Measurements from ENCODE around the gene WDR81.

DNA sequence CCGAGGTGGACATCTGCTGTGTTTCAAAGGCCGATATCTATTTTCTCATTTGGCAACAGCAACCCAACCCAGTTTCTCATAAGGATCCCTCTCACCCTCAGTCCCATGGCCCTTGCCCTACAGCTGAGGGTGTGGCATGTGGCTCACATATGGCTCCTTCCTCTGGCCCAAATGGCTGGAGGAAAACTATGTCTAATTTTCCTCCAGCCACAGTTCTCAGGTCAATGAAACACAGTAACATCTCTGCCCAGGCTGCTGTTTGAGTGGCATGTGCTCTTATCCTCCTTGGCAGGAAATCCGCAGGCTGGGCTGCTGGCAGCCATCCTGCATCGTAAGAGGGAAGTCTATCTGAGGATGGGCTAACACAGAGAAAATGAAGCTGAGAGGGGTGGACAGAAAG is 61.4 kb downstream of the WDR81 start:
- TF ChIP-seq, protein P1, sequence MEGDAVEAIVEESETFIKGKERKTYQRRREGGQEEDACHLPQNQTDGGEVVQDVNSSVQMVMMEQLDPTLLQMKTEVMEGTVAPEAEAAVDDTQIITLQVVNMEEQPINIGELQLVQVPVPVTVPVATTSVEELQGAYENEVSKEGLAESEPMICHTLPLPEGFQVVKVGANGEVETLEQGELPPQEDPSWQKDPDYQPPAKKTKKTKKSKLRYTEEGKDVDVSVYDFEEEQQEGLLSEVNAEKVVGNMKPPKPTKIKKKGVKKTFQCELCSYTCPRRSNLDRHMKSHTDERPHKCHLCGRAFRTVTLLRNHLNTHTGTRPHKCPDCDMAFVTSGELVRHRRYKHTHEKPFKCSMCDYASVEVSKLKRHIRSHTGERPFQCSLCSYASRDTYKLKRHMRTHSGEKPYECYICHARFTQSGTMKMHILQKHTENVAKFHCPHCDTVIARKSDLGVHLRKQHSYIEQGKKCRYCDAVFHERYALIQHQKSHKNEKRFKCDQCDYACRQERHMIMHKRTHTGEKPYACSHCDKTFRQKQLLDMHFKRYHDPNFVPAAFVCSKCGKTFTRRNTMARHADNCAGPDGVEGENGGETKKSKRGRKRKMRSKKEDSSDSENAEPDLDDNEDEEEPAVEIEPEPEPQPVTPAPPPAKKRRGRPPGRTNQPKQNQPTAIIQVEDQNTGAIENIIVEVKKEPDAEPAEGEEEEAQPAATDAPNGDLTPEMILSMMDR (conservative IDR thresholded peaks at IDR 0.05; ENCODE audit: low read length): no peak
- TF ChIP-seq EZH2phosphoT487 (IDR thresholded peaks at IDR 0.05; ENCODE audit: borderline replicate concordance): no peak
